SU-DHL-6 (cell line): ENCODE data around the gene SIRPA.

Source experiments
- EZH2phosphoT487 ChIP-seq: fragments of 200-600 bp; sonication (generic), shearing (Covaris generic); conservative IDR thresholded peaks from 2 replicates; pipeline ENCODE4 v1.6.1; 2018; ENCODE audit warnings: mild to moderate bottlenecking, antibody characterized with exemption, low read length, moderate library complexity, mixed read lengths
- TF ChIP-seq, protein P1 (sequence below): fragments of 200-600 bp; sonication (generic); IDR thresholded peaks from one replicate; pipeline ENCODE4 v1.5.1; 2017; ENCODE audit warnings: antibody characterized with exemption, mild to moderate bottlenecking, low read length, moderate library complexity; ENCODE audit not compliant: insufficient read depth, poor library complexity, severe bottlenecking

DNA sequence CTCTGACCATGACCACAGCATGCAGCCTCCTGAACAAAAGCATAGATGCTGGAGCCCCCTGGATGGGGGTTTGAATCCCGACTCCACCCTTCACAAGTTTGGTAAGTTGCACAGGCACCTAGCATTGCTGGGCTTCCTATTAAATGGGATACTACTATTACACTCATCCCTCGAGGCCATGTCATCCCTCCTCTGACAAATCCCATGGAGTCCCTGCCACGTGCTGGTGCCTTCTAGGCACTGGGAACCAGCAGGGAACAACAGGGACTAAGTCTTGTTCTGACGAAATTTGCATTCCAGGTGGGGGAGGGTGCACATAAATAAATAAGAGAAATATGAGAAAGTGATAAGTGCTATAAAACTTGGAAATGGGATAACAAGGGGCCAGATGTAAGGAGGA lies 15.3 kb upstream of the SIRPA start:
- no peak for TF ChIP-seq EZH2phosphoT487
- TF ChIP-seq, protein P1, sequence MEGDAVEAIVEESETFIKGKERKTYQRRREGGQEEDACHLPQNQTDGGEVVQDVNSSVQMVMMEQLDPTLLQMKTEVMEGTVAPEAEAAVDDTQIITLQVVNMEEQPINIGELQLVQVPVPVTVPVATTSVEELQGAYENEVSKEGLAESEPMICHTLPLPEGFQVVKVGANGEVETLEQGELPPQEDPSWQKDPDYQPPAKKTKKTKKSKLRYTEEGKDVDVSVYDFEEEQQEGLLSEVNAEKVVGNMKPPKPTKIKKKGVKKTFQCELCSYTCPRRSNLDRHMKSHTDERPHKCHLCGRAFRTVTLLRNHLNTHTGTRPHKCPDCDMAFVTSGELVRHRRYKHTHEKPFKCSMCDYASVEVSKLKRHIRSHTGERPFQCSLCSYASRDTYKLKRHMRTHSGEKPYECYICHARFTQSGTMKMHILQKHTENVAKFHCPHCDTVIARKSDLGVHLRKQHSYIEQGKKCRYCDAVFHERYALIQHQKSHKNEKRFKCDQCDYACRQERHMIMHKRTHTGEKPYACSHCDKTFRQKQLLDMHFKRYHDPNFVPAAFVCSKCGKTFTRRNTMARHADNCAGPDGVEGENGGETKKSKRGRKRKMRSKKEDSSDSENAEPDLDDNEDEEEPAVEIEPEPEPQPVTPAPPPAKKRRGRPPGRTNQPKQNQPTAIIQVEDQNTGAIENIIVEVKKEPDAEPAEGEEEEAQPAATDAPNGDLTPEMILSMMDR = no peak
